ENCODE results near the gene EEF1A2.

- TF ChIP-seq ZNF70 (CRISPR knock-in tag; IDR thresholded peaks at IDR 0.05) (no peak), RARB (CRISPR knock-in tag; IDR thresholded peaks at IDR 0.05) (no peak), ESRRG (CRISPR knock-in tag; IDR thresholded peaks at IDR 0.05) (no peak)
These were observed 642 bp downstream of the EEF1A2 start for GRCh38 chr20:63497946-63498935.

All from SK-N-SH treated with all-trans-retinoic acid at 6 μM for 48 hours (cell line).